GM12878 (cell line): ENCODE measurements around the gene ARHGEF6. TPM values are rescaled to one million over a fixed set of nuclear protein-coding genes. Genes with fewer than 3 reads are reported as not detected.

ENCODE experiments used
- ATAC-seq: fragments of 200-7000 bp; cut with Tn5 transposase; 3 replicates; pipeline ENCODE4 v1.9.1; 2020; ENCODE audit warnings: mild to moderate bottlenecking, moderate library complexity
- BruUV-seq: library from RNA; stranded (reverse); fragments of 400-500 nt; replicated peaks from 2 replicates; lab custom pipeline; 2021; lab: Mats Ljungman, UMichigan
- CTCF ChIA-PET: fragments of 300-600 bp; sonication (Branson Sonifier 250); formaldehyde crosslinking; extraction: SDS; loops from one replicate; lab custom pipeline; 2021; ENCODE audit warnings: inconsistent platforms; lab: Yijun Ruan, JAX
- POLR2A ChIA-PET: fragments of 350-600 bp; formaldehyde crosslinking; extraction: SDS; loops from one replicate; lab custom pipeline; 2021; ENCODE audit warnings: inconsistent platforms; lab: Charles Lee
- RAD21 ChIA-PET: fragments of 300-600 bp; sonication (Branson Sonifier 250); formaldehyde crosslinking; loops from one replicate; lab custom pipeline; 2023; ENCODE audit warnings: antibody characterized with exemption; ENCODE audit not compliant: unreplicated experiment; lab: Charles Lee
- SMC1A ChIA-PET: fragments of 300-600 bp; sonication (Branson Sonifier 250); formaldehyde crosslinking; loops from one replicate; lab custom pipeline; 2023; ENCODE audit not compliant: unreplicated experiment, uncharacterized antibody; lab: Charles Lee
- DNase-seq: peaks from one replicate; pipeline ENCODE4 v3.0.0-alpha.2; 2011; ENCODE audit warnings: low read depth, low spot score
- FAIRE-seq: peaks from 3 replicates; lab custom pipeline; 2011; peaks lifted over from hg19 to GRCh38; lab: Jason Lieb, UNC
- H2AFZ ChIP-seq: 2 replicates; pipeline ENCODE4 v1.6.0; 2011; ENCODE audit warnings: low read depth, low read length, control low read depth; ENCODE audit not compliant: control insufficient read depth
- H3K27ac ChIP-seq: 2 replicates; pipeline ENCODE4 v1.5.1; 2011; ENCODE audit warnings: control low read depth; ENCODE audit not compliant: control insufficient read depth, insufficient read depth
- H3K27me3 ChIP-seq, 2 experiments: replicated peaks in 1 of 2; 2 replicates each; pipeline versions ENCODE4 v1.6.0 to v1.6.1; 2011; ENCODE audit warnings: low read length in 1 of 2; ENCODE audit not compliant: control insufficient read depth in 2 of 2, insufficient read depth in 2 of 2
- H3K36me3 ChIP-seq, 2 experiments: 2 replicates each; pipeline ENCODE4 v1.5.1; 2011; ENCODE audit warnings: low read length in 1 of 2; ENCODE audit not compliant: control insufficient read depth in 2 of 2, insufficient read depth in 2 of 2
- H3K4me1 ChIP-seq: 2 replicates; pipeline ENCODE4 v1.6.1; 2011; ENCODE audit warnings: mild to moderate bottlenecking, low read length, moderate library complexity, mixed read lengths; ENCODE audit not compliant: control insufficient read depth, insufficient read depth
- H3K4me2 ChIP-seq: 2 replicates; pipeline ENCODE4 v1.6.0; 2011; ENCODE audit warnings: control low read depth; ENCODE audit not compliant: control insufficient read depth, insufficient read depth
- H3K4me3 ChIP-seq: fragments of 200-600 bp; sonication (generic); 2 replicates; pipeline ENCODE4 v1.5.1; 2016
- H3K79me2 ChIP-seq: 2 replicates; pipeline ENCODE4 v1.6.0; 2011; ENCODE audit warnings: low read length; ENCODE audit not compliant: control insufficient read depth, insufficient read depth
- H3K9ac ChIP-seq: 2 replicates; pipeline ENCODE4 v1.8.0; 2011; ENCODE audit warnings: low read length, control low read depth, mixed read lengths; ENCODE audit not compliant: control insufficient read depth, insufficient read depth
- H3K9me3 ChIP-seq: replicated peaks from 3 replicates; pipeline ENCODE4 v1.5.1; 2011; ENCODE audit warnings: mild to moderate bottlenecking, low read length; ENCODE audit not compliant: control insufficient read depth, insufficient read depth
- H4K20me1 ChIP-seq: 2 replicates; pipeline ENCODE4 v1.6.0; 2011; ENCODE audit not compliant: control insufficient read depth, insufficient read depth
- CBX3 ChIP-seq: fragments of 200-600 bp; sonication (generic); IDR thresholded peaks from 2 replicates; pipeline ENCODE4 v1.6.1; 2016; ENCODE audit warnings: low read depth, borderline replicate concordance
- CHD2 ChIP-seq: IDR thresholded peaks from 2 replicates; pipeline ENCODE4 v1.6.1; 2011; ENCODE audit warnings: low read depth, low read length, improper control_type of control experiment, borderline replicate concordance
- E2F4 ChIP-seq: IDR thresholded peaks from 2 replicates; pipeline ENCODE4 v1.6.1; 2012; ENCODE audit warnings: low read depth, low read length, improper control_type of control experiment
- ETV6 ChIP-seq, 2 experiments: fragments of 450-650 bp in 1 of 2; IDR thresholded peaks in 1 of 2; conservative IDR thresholded peaks in 1 of 2; 2 replicates each; pipeline ENCODE4 v1.6.1; 2014; ENCODE audit warnings: antibody characterized with exemption in 1 of 2, borderline replicate concordance in 1 of 2, low read depth in 1 of 2, mild to moderate bottlenecking in 1 of 2, moderate library complexity in 1 of 2
- NFXL1 ChIP-seq: fragments of 450-650 bp; IDR thresholded peaks from 2 replicates; pipeline ENCODE4 v1.6.1; 2017; ENCODE audit warnings: antibody characterized with exemption, mild to moderate bottlenecking, borderline replicate concordance
- PAX5 ChIP-seq: IDR thresholded peaks from 2 replicates; pipeline ENCODE4 v1.6.1; 2011; ENCODE audit warnings: low read depth, low read length, borderline replicate concordance
- POLR2AphosphoS2 ChIP-seq: IDR thresholded peaks from 2 replicates; pipeline ENCODE4 v1.6.1; 2011; ENCODE audit warnings: low read depth, mild to moderate bottlenecking, low read length, improper control_type of control experiment, moderate library complexity
- SIN3A ChIP-seq: IDR thresholded peaks from 2 replicates; pipeline ENCODE4 v1.6.1; 2012; ENCODE audit warnings: low read depth, low read length, improper control_type of control experiment
- SPI1 ChIP-seq: IDR thresholded peaks from 2 replicates; pipeline ENCODE4 v1.6.1; 2011; ENCODE audit warnings: low read depth, mild to moderate bottlenecking, low read length, moderate library complexity, borderline replicate concordance; ENCODE audit not compliant: insufficient read depth
- WGBS: methylation state at CpG from one replicate; pipeline ENCODE4 v1.1.6; 2016; ENCODE audit warnings: low lambda C conversion rate; ENCODE audit not compliant: insufficient replicate concordance, insufficient coverage; ENCODE audit errors: missing lambda C conversion rate; 5-methylcytosine and 5-hydroxymethylcytosine counted together
- in situ Hi-C: fragments of 300-500 bp; cut with MboI; formaldehyde crosslinking; loops from 9 replicates; pipeline ENCODE4 v1.14.3; 2018; ENCODE audit warnings: mixed read lengths
- intact Hi-C: fragments of 100-400 bp; cut with micrococcal nuclease; formaldehyde crosslinking; loops from one replicate; pipeline ENCODE4 v1.14.2; 2022; ENCODE audit not compliant: unreplicated experiment
- polyA plus RNA-seq, 11 experiments: library from polyadenylated mRNA; depleted of rRNA in 4 of 11; unstranded in 6 of 11; stranded (reverse) in 5 of 11; fragments of >200 nt; fragmentation: Nextera tagmentation in 4 of 11; fragmentation: Illumina TruSeq in 1 of 11; extraction: Ambion mirVana in 4 of 11; extraction: Trizol in 1 of 11; gene quantifications; 1 replicate in 1 of 11; 2 replicates in 10 of 11; pipeline versions ENCODE4 v1.2.1 to v1.2.3, GENCODE V29; 2011 to 2016; ENCODE audit warnings: inconsistent platforms in 2 of 11, missing spikeins in 2 of 11, low read depth in 1 of 11
- total RNA-seq, 4 experiments: library from RNA; depleted of rRNA in 3 of 4; stranded (reverse); fragments of >200 nt in 3 of 4; fragmentation: Illumina TruSeq in 1 of 4; extraction: Trizol in 1 of 4; gene quantifications; 2 replicates each; pipeline versions ENCODE4 v1.2.1 to v1.2.3, GENCODE V29; 2013 to 2021
- TF ChIP-seq, protein P1 (sequence below): fragments of 450-650 bp; IDR thresholded peaks from 2 replicates; pipeline ENCODE4 v1.6.1; 2017; ENCODE audit warnings: borderline replicate concordance
- TF ChIP-seq, protein P2 (sequence below): IDR thresholded peaks from 2 replicates; pipeline ENCODE4 v1.6.1; 2011; ENCODE audit warnings: mild to moderate bottlenecking, low read depth, low read length, moderate library complexity; ENCODE audit not compliant: insufficient replicate concordance
- TF ChIP-seq, protein P3 (sequence below), 3 experiments: IDR thresholded peaks in 2 of 3; conservative IDR thresholded peaks in 1 of 3; 2 replicates each; pipeline ENCODE4 v1.5.1; 2011; ENCODE audit warnings: low read depth in 3 of 3, low read length in 3 of 3, mild to moderate bottlenecking in 3 of 3, control low read depth in 2 of 3, moderate library complexity in 2 of 3, inconsistent platforms in 1 of 3, mixed read lengths in 1 of 3; ENCODE audit not compliant: control insufficient read depth in 2 of 3, insufficient read depth in 1 of 3; ENCODE audit errors: extremely low read depth in 1 of 3

The ARHGEF6 gene
- total and polyA plus RNA-seq, 10 of the 15 experiments (the other 5 are each of a cell fraction or from before 2014, with no cell fraction given), result 5.4 to 29.7 (median 18.0) TPM

DNA sequence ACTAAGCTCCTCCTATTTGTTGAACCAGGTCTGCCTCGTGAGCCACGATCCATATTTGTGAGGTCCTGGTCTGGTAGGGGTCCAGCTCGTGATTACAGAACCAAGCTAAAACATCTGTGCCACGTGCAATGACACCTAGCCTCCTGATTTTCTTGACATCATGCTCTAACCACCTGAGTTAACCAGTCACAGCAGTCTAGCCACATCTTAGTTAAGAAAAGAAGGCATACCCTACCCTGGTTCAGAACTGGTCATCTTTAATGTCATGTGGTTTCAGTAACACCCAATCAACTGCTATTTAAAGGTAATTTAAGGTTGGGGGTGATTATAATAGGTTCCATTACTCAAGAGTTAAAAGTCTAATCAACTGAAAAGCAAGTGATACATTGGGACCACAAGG lies 28.4 kb downstream of the ARHGEF6 start (continued):
- TF ChIP-seq, protein P1, sequence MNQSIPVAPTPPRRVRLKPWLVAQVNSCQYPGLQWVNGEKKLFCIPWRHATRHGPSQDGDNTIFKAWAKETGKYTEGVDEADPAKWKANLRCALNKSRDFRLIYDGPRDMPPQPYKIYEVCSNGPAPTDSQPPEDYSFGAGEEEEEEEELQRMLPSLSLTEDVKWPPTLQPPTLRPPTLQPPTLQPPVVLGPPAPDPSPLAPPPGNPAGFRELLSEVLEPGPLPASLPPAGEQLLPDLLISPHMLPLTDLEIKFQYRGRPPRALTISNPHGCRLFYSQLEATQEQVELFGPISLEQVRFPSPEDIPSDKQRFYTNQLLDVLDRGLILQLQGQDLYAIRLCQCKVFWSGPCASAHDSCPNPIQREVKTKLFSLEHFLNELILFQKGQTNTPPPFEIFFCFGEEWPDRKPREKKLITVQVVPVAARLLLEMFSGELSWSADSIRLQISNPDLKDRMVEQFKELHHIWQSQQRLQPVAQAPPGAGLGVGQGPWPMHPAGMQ, result no peak

DNA sequence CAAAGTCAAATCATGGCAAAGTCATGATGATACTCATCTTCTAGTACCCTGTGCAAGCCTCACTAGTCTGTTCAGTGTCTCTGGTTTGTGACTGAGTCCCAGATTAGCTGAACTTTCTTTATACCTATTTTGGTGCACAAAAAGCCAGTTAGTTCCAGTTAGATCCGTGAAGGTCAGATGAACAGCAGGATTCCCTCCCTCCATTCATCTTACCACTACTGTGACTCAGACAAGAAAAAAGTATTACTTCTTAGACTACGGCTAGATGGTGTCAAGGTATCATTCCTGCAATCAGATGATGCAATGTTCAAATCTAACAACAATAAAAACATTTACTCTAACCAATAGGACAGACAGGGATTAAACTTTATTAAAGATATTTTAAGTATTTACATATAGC lies 30.4 kb downstream of the ARHGEF6 start:
- ChIA-PET POLR2A (no interaction called here), CTCF (no interaction called here), RAD21 (no interaction called here), SMC1A (interaction anchor here (0.7 kb wide), 1 partner anchor 10 kb away, joined by 3 read pairs; no protein-coding TSS in a partner anchor)
- Histone ChIP-seq H3K4me3 (no peak overlapping the region), H3K79me2 (no peaks in the 10 kb centered on the region), H3K9me3 (no peaks in the 10 kb centered on the region), H3K4me2 (no peak overlapping the region), H3K27me3 (no peaks in the 10 kb centered on the region), H3K4me1 (peaks cover under 1% of the 10 kb centered on the region; the same call in 1 of the 2 replicates), H3K36me3 (no peaks in the 10 kb centered on the region), H2AFZ (no peak overlapping the region), H4K20me1 (no peaks in the 10 kb centered on the region), H3K9ac (no peak overlapping the region), H3K27ac (no peak overlapping the region)
- intact Hi-C loops, result no loop called here
- DNase-seq (no peak), FAIRE-seq (no peak), ATAC-seq (no peak)
- in situ Hi-C loops, result no loop called here
- 51% methylated on average over 2 of the region's 2 CpGs for WGBS
- no TSS peak for BruUV-seq
- no peak for TF ChIP-seq CHD2
- no peak for TF ChIP-seq NFXL1
- TF ChIP-seq SPI1, result no peak
- no peak for TF ChIP-seq SIN3A
- TF ChIP-seq POLR2AphosphoS2, result no peak
- TF ChIP-seq PAX5, result no peak
- TF ChIP-seq, protein P2, sequence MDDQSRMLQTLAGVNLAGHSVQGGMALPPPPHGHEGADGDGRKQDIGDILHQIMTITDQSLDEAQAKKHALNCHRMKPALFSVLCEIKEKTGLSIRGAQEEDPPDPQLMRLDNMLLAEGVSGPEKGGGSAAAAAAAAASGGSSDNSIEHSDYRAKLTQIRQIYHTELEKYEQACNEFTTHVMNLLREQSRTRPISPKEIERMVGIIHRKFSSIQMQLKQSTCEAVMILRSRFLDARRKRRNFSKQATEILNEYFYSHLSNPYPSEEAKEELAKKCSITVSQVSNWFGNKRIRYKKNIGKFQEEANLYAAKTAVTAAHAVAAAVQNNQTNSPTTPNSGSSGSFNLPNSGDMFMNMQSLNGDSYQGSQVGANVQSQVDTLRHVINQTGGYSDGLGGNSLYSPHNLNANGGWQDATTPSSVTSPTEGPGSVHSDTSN, result no peak
- no peak for TF ChIP-seq ETV6 (conservative IDR thresholded peaks at IDR 0.05 in 1 of 2, IDR thresholded peaks at IDR 0.05 in 1 of 2; ENCODE audit: borderline replicate concordance in 1 of 2, low read depth in 1 of 2)
- TF ChIP-seq, protein P3, sequence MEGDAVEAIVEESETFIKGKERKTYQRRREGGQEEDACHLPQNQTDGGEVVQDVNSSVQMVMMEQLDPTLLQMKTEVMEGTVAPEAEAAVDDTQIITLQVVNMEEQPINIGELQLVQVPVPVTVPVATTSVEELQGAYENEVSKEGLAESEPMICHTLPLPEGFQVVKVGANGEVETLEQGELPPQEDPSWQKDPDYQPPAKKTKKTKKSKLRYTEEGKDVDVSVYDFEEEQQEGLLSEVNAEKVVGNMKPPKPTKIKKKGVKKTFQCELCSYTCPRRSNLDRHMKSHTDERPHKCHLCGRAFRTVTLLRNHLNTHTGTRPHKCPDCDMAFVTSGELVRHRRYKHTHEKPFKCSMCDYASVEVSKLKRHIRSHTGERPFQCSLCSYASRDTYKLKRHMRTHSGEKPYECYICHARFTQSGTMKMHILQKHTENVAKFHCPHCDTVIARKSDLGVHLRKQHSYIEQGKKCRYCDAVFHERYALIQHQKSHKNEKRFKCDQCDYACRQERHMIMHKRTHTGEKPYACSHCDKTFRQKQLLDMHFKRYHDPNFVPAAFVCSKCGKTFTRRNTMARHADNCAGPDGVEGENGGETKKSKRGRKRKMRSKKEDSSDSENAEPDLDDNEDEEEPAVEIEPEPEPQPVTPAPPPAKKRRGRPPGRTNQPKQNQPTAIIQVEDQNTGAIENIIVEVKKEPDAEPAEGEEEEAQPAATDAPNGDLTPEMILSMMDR (IDR thresholded peaks at IDR 0.05 in 2 of 3, conservative IDR thresholded peaks at IDR 0.05 in 1 of 3; ENCODE audit: control insufficient read depth in 2 of 3, extremely low read depth in 1 of 3, insufficient read depth in 1 of 3, low read depth in 3 of 3, low read length in 3 of 3), result no peak
- no peak for TF ChIP-seq E2F4
- no peak for TF ChIP-seq CBX3
